ENCODE results near the gene PAFAH1B1. TPM values are rescaled to one million over a fixed set of nuclear protein-coding genes. Genes with fewer than 3 reads are reported as not detected.

The PAFAH1B1 gene
- total and polyA plus RNA-seq, 10 of the 15 experiments (the other 5 are each of a cell fraction or from before 2014, with no cell fraction given) = 28.9 to 107 (median 49.1) TPM

GRCh38 chr17:2591040-2591640, 2.3 kb upstream of the PAFAH1B1 start:
- CTCF ChIA-PET = no interaction called here
- in situ Hi-C loops (cut with MboI) = no loop called here
- H3K4me2 ChIP-seq (ENCODE audit: control insufficient read depth, insufficient read depth) = no peak overlapping the region
- FAIRE-seq = no peak
- peaks cover 25% of the 10 kb centered on the region for H3K79me2 ChIP-seq (ENCODE audit: control insufficient read depth, insufficient read depth, low read length)
- intact Hi-C loops (cut with micrococcal nuclease; ENCODE audit: unreplicated experiment) = loop anchor here (10.0 kb wide), 1 partner anchor 186 kb away; the partner anchor contains the start of gene MNT
- no peaks in the 10 kb centered on the region for H3K36me3 ChIP-seq (ENCODE audit: control insufficient read depth in 2 of 2, insufficient read depth in 2 of 2, low read length in 1 of 2)
- no peaks in the 10 kb centered on the region for H3K27me3 ChIP-seq (replicated peaks in 1 of 2; ENCODE audit: control insufficient read depth in 2 of 2, insufficient read depth in 2 of 2, low read length in 1 of 2)
- DNase-seq (ENCODE audit: low read depth, low spot score) = no peak
- no peaks in the 10 kb centered on the region for H3K4me1 ChIP-seq (ENCODE audit: control insufficient read depth, insufficient read depth, low read length)
- no TSS peak for BruUV-seq (replicated peaks)
- no peak for ATAC-seq
- SMC1A ChIA-PET (ENCODE audit: uncharacterized antibody, unreplicated experiment) = interaction anchor here (1.2 to 1.6 kb wide), 2 partner anchors 8 to 80 kb away, joined by 3 to 4 read pairs; no protein-coding TSS in a partner anchor
- no peak overlapping the region for H3K27ac ChIP-seq (ENCODE audit: control insufficient read depth, insufficient read depth)
- POLR2A ChIA-PET = interaction anchor here (1.5 kb wide), 1 partner anchor 58 kb away, joined by 5 read pairs; no protein-coding TSS in a partner anchor
- H3K9me3 ChIP-seq (replicated peaks; ENCODE audit: control insufficient read depth, insufficient read depth, low read length) = no peaks in the 10 kb centered on the region
- H3K9ac ChIP-seq (ENCODE audit: control insufficient read depth, insufficient read depth, low read length) = no peak overlapping the region
- H3K4me3 ChIP-seq = no peak overlapping the region
- H4K20me1 ChIP-seq (ENCODE audit: control insufficient read depth, insufficient read depth) = no peaks in the 10 kb centered on the region
- 89% methylated on average over 16 of the region's 16 CpGs for WGBS (ENCODE audit: insufficient coverage, insufficient replicate concordance, low lambda C conversion rate, missing lambda C conversion rate)
- H2AFZ ChIP-seq (ENCODE audit: control insufficient read depth, low read depth, low read length) = no peak overlapping the region
- RAD21 ChIA-PET (ENCODE audit: unreplicated experiment) = no interaction called here
- TF ChIP-seq STAT1 (conservative IDR thresholded peaks at IDR 0.05) = no peak
- TF ChIP-seq CEBPZ (IDR thresholded peaks at IDR 0.05; ENCODE audit: low read depth, low read length) = no peak
- TF ChIP-seq RB1 (IDR thresholded peaks at IDR 0.05; ENCODE audit: borderline replicate concordance) = no peak
- TF ChIP-seq CEBPB (IDR thresholded peaks at IDR 0.05; ENCODE audit: borderline replicate concordance in 1 of 2, low read depth in 2 of 2, low read length in 2 of 2) = no peak
- TF ChIP-seq CUX1 (IDR thresholded peaks at IDR 0.05; ENCODE audit: insufficient replicate concordance, low read depth, low read length) = no peak
- TF ChIP-seq MTA3 (IDR thresholded peaks at IDR 0.05; ENCODE audit: borderline replicate concordance, low read length) = no peak
- TF ChIP-seq SP1 (IDR thresholded peaks at IDR 0.05; ENCODE audit: low read depth, low read length) = no peak
- no peak for TF ChIP-seq GATAD2B (conservative IDR thresholded peaks at IDR 0.05; ENCODE audit: low read depth)
- no peak for TF ChIP-seq MLLT1 (IDR thresholded peaks at IDR 0.05)
- no peak for TF ChIP-seq USF1 (IDR thresholded peaks at IDR 0.05; ENCODE audit: borderline replicate concordance, extremely low read length, insufficient read depth, low read depth, low read length)
- TF ChIP-seq FOXK2 (IDR thresholded peaks at IDR 0.05) = no peak
- no peak for TF ChIP-seq RBBP5 (conservative IDR thresholded peaks at IDR 0.05)
- TF ChIP-seq WRNIP1 (IDR thresholded peaks at IDR 0.05; ENCODE audit: borderline replicate concordance, low read depth, low read length) = no peak
